Measurements from ENCODE around the gene PPP2R2C.

PPP2R2C gene

GRCh38 chr4:6318206-6318605 is 154.2 kb downstream of the PPP2R2C start:
- in situ Hi-C loops (cut with HindIII; ENCODE audit: low pct_ligation_motif_present, low pct_unique_long_range_greater_than_20kb, low sequenced_read_pairs) = no loop called here
- no peak for DNase-seq

GRCh38 chr4:6316461-6317003 is 155.9 kb downstream of the PPP2R2C start:
- in situ Hi-C loops (cut with HindIII; ENCODE audit: low pct_ligation_motif_present, low pct_unique_long_range_greater_than_20kb, low sequenced_read_pairs) = no loop called here

GRCh38 chr4:6313216-6313615 is 159.2 kb downstream of the PPP2R2C start:
- no peak for DNase-seq
- in situ Hi-C loops (cut with HindIII; ENCODE audit: low pct_ligation_motif_present, low pct_unique_long_range_greater_than_20kb, low sequenced_read_pairs) = no loop called here

More at GRCh38 chr4:6316461-6317003, 155.9 kb downstream of the PPP2R2C start:
- no peak for DNase-seq

GRCh38 chr4:6309777-6310176 is 162.6 kb downstream of the PPP2R2C start:
- no peak for DNase-seq
- in situ Hi-C loops (cut with HindIII; ENCODE audit: low pct_ligation_motif_present, low pct_unique_long_range_greater_than_20kb, low sequenced_read_pairs) = no loop called here

GRCh38 chr4:6308899-6309643 is 163.3 kb downstream of the PPP2R2C start:
- DNase-seq = peak; percentile 44
- in situ Hi-C loops (cut with HindIII; ENCODE audit: low pct_ligation_motif_present, low pct_unique_long_range_greater_than_20kb, low sequenced_read_pairs) = no loop called here

- no peak for DNase-seq
- in situ Hi-C loops (cut with HindIII; ENCODE audit: low pct_ligation_motif_present, low pct_unique_long_range_greater_than_20kb, low sequenced_read_pairs) = no loop called here
Observed at GRCh38 chr4:6307891-6308290, 164.5 kb downstream of the PPP2R2C start.

- no peak for DNase-seq
- in situ Hi-C loops (cut with HindIII; ENCODE audit: low pct_ligation_motif_present, low pct_unique_long_range_greater_than_20kb, low sequenced_read_pairs) = no loop called here
Observed at GRCh38 chr4:6307230-6307629, 165.2 kb downstream of the PPP2R2C start.

GRCh38 chr4:6306299-6306698 is 166.1 kb downstream of the PPP2R2C start:
- in situ Hi-C loops (cut with HindIII; ENCODE audit: low pct_ligation_motif_present, low pct_unique_long_range_greater_than_20kb, low sequenced_read_pairs) = no loop called here
- DNase-seq = no peak

GRCh38 chr4:6303943-6304342 is 168.5 kb downstream of the PPP2R2C start:
- DNase-seq = no peak
- in situ Hi-C loops (cut with HindIII; ENCODE audit: low pct_ligation_motif_present, low pct_unique_long_range_greater_than_20kb, low sequenced_read_pairs) = no loop called here

GRCh38 chr4:6302869-6303268 is 169.5 kb downstream of the PPP2R2C start:
- DNase-seq = no peak
- in situ Hi-C loops (cut with HindIII; ENCODE audit: low pct_ligation_motif_present, low pct_unique_long_range_greater_than_20kb, low sequenced_read_pairs) = no loop called here

GRCh38 chr4:6301732-6302442 is 170.5 kb downstream of the PPP2R2C start:
- no peak for DNase-seq
- in situ Hi-C loops (cut with HindIII; ENCODE audit: low pct_ligation_motif_present, low pct_unique_long_range_greater_than_20kb, low sequenced_read_pairs) = no loop called here

- DNase-seq = no peak
- in situ Hi-C loops (cut with HindIII; ENCODE audit: low pct_ligation_motif_present, low pct_unique_long_range_greater_than_20kb, low sequenced_read_pairs) = no loop called here
Observed at GRCh38 chr4:6301051-6301731, 171.2 kb downstream of the PPP2R2C start.

- DNase-seq = no peak
- in situ Hi-C loops (cut with HindIII; ENCODE audit: low pct_ligation_motif_present, low pct_unique_long_range_greater_than_20kb, low sequenced_read_pairs) = no loop called here
Observed at GRCh38 chr4:6300359-6300758, 172.1 kb downstream of the PPP2R2C start.

- no peak for DNase-seq
- in situ Hi-C loops (cut with HindIII; ENCODE audit: low pct_ligation_motif_present, low pct_unique_long_range_greater_than_20kb, low sequenced_read_pairs) = no loop called here
Observed at GRCh38 chr4:6299875-6300274, 172.5 kb downstream of the PPP2R2C start.

GRCh38 chr4:6298852-6299251 is 173.6 kb downstream of the PPP2R2C start:
- DNase-seq = no peak
- in situ Hi-C loops (cut with HindIII; ENCODE audit: low pct_ligation_motif_present, low pct_unique_long_range_greater_than_20kb, low sequenced_read_pairs) = no loop called here

- in situ Hi-C loops (cut with HindIII; ENCODE audit: low pct_ligation_motif_present, low pct_unique_long_range_greater_than_20kb, low sequenced_read_pairs) = no loop called here
- no peak for DNase-seq
Observed at GRCh38 chr4:6298035-6298434, 174.4 kb downstream of the PPP2R2C start.

GRCh38 chr4:6297266-6297815 is 175.1 kb downstream of the PPP2R2C start:
- no peak for DNase-seq
- in situ Hi-C loops (cut with HindIII; ENCODE audit: low pct_ligation_motif_present, low pct_unique_long_range_greater_than_20kb, low sequenced_read_pairs) = no loop called here

- DNase-seq = no peak
- in situ Hi-C loops (cut with HindIII; ENCODE audit: low pct_ligation_motif_present, low pct_unique_long_range_greater_than_20kb, low sequenced_read_pairs) = no loop called here
Observed at GRCh38 chr4:6296026-6296425, 176.4 kb downstream of the PPP2R2C start.

GRCh38 chr4:6295495-6295894 is 176.9 kb downstream of the PPP2R2C start:
- no peak for DNase-seq
- in situ Hi-C loops (cut with HindIII; ENCODE audit: low pct_ligation_motif_present, low pct_unique_long_range_greater_than_20kb, low sequenced_read_pairs) = no loop called here

All from ACHN (cell line).